HG02885 (cell line): ENCODE results near the gene CCNT1.
A peak's percentile ranks its signal among the peaks of the same experiment; 100 is the strongest.
"Not testable (repeated sequence)": the region's sequence is repeated elsewhere in the genome, so short reads cannot be mapped to it uniquely, and the experiment has no call there.

Experiments
- ATAC-seq: cut with Tn5 transposase; IDR thresholded peaks from one replicate; pipeline ENCODE4 v1.9.1; 2021; ENCODE audit warnings: mild to moderate bottlenecking; ENCODE audit not compliant: unreplicated experiment, poor library complexity

The CCNT1 gene

DNA sequence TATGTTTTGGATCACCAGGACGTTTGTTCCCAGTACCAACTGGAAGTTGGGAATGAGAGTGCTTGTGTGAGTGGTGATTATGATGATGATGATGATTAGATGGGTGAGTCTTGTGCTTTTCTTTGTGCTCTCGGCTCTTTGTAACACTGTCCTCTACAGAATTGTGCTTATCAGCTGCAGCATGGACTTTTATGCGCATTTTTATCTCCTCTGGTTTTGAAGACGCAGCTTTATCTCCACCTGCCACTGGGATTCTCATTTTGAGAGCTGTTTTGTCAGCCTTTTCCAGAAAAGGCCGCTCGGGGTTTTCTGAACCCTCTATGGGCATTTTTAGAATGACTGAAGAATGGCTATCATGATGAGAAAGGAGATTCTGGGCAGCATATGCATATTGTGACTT, 22.9 kb downstream of the CCNT1 start:
- no peak for ATAC-seq

DNA sequence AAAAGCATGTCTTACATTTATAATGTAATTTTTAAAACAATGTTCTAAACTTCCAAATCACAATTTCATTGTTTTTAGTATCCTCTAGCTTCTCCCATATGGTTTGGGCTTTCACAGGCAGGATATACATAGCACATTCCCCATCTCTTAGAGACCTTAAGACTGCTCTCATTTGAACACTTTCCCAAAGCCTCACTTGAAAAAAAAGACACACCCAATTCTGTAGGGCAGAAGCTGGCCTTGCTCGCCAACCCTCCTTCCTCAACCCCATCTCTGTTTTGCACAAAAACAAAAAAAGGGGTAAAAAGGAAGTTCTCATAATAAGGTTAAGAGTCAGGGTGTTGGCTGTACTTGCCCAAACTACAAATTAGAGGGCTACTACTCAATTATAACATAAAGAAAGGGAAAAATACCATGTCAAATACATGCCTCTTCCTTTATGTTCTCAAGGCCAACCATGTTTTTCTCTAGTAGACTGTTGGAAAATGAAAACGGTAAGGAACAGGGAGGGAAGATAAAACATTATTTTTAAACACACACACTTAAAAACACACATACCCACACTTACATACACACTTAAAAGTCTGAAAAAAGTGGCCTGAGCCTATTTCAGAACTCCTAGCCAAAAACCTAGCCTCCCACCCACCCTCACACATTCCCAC, 24.6 kb downstream of the CCNT1 start:
- ATAC-seq: no peak

DNA sequence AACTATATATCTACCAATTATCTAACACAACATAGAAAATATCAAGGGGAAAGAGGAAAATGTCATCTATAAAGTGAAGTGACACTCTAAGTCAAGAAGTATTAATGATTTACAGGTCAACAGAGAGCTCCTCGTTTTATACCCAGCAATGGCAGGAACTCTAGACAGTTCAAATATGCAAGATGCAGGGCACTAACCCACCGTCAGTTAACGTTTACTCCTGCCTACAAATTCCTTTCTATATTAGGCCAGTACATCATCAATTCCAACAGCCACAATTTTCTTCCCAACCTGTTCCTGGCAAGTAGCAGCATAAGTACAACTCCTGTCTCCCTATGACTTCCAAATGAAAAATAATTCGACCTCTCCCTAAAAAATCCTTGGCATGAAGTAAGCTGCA, 25.5 kb downstream of the CCNT1 start:
- ATAC-seq: no peak

DNA sequence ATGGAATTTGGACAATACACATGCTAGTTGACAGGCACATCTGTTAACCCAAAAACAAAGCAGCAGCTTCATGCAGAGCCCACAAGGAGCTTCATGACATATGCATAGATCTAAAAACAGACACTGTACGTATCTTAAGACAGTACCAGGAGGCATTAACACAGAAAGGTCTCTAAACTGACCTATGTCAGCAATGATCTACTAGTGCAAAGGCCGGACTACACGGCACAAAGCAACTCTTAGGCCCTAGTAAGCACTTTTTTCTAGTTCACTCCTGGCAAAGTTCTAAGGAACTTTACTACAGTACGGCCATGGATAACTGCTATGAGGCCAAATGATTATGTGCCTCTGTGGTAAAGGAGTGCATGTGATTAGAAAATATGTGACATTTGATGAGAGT, 26.1 kb downstream of the CCNT1 start:
- ATAC-seq: no peak

DNA sequence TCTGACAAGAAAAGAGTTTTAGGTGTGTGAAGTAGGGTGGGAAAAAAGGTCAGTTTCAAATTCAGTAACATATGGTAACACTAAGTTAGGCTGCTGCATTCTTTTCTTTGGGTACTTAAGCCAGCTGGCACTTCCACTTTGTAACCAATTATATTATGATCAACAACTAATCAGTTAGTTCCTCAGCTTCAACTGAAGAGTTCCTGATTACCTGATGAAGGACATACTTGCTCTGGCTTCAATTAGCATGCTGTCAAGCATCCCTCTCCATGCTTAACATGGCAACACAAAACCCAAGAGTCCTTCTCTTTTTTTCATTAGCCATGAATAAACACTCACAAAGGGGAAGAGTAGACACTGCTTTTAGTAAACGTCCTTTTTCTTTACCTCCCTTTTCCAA, 27.7 kb downstream of the CCNT1 start:
- ATAC-seq: no peak

DNA sequence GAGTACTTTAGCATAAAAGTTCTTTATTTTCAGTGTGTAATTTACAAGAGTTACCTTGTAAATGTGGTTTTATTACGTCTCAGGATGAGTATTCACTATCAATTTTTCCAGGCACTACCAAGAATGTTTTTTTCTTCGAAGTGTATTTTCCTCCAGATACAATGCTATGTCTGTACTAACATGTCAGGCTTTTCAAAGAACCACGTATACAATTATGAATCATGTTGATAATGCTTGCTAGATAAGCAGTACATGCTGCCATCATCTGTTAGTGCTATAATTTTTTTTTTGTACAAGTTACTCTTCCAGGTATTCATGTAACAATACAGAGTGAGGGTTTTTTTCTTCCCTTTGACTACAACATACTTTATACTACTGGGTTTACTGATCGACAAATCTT, 28.9 kb downstream of the CCNT1 start:
- ATAC-seq: no peak

DNA sequence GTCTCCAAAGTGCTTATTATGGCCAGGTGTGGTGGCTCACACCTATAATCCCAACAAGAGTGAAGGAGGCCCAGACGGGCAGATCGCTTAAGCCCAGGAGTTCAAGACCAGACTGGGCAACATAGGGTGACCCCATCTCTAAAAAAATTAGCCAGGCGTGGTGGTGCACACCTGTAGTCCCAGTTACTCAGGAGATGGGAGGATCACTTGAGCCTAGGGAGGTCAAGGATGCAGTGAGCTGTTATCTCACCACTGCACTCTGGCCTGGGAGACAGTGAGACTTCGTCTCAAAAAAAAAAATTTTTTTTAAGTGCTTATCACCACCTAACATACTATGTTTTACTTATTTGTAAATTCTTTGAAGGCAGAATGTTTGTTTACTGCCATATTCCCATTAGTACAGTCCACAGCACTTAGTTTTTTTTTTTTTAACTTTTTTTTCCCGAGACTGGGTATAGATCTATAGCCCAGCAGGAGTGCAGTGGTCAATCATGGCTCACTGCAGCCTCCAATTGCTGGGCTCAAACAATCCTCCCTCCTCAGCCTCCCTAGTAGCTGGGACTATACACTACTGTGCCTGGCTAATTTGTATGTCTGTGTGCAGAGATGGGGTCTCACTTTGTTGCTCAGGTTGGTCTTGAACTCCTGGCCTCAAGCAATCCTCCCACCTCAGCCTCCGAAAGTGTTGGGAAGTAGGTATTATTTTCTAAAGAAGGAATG, 29.7 kb downstream of the CCNT1 start:
- ATAC-seq: no peak

DNA sequence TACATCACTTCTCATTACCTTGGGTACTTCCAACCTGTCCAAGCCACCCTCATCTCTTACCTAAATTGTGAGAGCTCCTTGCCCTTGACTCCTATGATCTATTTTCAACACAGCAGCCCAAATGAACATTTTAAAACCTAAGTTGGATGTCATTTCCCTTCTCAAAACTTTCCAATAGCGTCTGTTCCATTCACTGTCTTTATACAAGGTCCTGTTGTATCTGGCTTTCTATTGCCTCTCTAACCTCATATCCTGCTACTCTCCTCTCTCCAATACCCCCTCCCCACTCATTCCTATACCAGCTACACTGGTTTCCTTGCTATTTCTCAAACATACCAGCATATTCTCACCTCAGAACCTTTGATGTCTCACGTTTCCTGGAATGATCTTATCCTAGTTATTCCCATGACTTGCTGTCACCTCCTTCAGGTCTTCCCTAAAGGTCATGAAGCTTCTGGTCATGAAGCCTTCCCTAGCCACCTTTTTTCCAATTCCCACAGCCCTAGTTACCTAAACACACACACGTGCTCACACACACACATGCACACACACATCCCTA, 30.4 kb downstream of the CCNT1 start:
- ATAC-seq: no peak

DNA sequence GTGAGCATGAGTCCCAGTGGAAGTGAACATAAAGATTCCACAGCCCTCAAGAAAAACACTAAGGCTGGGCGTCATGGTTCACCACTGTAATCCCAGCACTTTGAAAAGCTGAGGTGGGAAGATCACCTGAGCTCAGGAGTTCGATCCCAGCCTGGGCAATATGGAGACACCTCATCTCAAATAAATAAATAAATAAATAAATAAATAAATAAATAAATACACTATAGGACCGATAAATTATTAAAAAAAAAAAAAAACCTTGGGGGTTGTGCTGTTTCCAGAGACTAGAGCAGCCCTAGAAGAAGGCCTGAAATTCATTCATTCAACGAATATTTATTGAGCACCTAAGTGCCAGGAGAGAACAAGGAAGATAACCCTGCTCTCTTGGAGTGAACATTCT, 33.0 kb downstream of the CCNT1 start:
- no peak for ATAC-seq

DNA sequence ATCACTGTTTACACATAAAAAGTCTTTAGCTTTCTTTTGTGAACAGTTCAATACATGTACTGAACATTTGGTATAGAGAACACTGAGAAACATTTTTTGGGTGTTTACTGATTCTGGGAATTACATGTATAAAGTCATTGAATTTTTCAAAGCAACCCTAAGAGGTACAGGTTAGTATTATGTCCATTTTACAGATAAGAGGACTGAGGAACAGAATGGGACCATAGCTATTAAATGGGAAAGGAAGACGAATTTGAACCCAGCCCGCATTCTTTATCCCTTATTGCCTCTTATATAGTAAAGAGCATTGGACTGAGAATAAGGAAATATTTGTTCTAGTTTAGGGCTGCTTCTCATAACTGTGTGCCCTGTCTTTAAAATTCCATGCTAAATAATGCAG, 33.6 kb downstream of the CCNT1 start:
- ATAC-seq: no peak

DNA sequence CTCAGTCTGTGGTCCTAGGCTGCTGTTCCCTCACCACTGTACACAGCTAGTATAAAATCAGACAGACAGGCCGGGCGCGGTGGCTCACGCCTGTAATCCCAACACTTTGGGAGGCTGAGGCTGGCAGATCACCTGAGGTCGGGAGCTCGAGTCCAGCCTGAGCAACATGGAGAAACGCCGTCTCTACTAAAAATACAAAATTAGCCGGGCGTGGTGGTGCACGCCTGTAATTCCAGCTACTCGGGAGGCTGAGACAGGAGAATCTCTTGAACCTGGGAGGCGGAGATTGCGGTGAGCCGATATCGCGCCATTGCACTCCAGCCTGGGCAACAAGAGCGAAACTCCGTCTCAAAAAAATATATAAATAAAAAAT, 34.0 kb downstream of the CCNT1 start:
- ATAC-seq: not testable (repeated sequence)

DNA sequence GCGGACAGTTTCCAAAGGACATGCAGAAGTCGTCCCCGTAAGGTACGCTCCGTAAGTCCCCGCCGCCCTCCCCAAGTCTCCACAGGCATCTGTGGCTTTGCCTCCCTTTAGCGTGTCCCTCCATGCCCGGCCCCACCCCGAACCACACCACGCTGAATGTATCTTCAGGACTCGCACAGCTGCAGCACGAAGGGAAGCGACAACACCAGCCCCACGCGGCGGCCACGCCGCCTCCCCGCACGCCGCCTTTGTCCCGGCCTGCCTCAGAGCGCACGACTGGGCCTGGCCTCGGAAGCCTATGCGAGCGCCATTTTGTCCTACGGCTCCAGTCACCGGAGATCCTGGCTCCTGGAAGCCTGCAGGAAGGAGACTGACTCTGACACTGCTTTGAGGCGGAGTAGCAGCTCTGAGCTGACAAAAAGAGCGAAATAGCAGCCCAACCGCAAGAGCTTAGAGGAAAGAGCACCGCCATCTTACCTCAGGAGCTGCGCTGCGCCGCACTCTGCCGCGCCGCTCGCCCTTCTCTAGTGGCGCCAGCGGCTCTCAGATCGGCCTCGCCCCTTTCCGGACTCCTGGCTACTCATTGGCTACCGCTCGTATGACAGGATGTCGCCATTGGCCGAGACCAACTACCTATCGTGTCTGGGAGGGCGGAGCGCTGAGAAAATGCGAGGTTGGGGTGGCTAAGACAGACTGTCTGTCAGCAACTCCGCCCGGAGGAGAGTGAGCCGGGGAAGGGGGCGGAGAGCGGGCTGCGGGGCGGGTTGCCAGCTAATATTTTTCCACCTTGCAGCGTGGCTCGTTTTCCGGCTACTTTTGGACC, 34.6 kb downstream of the CCNT1 start, which contains the start of gene KANSL2:
TSS of gene KANSL2 (minus strand) at position 529 of the 823 bp plus-strand sequence. CDS start 606 bp downstream, outside the sequence.
- peak; percentile 99 for ATAC-seq

DNA sequence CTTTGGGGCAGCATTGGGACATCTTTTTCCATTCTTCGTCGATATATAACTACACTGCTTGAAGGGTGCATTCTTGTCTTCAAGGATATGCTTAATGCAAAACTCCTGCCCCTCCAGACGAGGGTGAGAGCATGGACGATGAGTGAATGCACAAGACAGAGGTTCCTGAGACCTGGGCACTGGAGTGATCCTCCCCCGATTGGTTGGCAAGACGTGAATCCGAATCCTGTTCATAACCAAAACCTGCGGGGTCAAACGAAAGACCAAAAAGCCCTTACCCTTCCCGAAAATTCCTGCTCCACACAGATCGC, 35.2 kb downstream of the CCNT1 start:
- no peak for ATAC-seq

DNA sequence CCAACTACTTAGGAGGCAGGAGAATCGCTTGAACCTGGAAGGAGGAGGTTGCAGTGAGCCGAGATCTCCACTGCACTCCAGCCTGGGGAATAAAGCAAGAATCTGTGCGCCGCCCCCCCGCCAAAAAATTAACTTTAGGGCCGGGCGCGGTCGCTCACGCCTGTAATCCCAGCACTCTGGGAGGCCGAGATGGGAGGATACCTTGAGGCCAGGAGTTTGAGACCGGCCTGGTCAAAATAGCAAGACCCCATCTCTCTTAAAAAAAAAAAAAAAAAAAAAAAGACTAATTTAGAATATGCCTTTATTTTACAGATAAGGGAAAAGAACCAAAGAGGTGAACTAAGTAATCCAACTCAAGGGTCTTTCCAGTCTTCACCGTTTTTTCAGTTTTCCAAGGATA, 35.6 kb downstream of the CCNT1 start:
- ATAC-seq: no peak

DNA sequence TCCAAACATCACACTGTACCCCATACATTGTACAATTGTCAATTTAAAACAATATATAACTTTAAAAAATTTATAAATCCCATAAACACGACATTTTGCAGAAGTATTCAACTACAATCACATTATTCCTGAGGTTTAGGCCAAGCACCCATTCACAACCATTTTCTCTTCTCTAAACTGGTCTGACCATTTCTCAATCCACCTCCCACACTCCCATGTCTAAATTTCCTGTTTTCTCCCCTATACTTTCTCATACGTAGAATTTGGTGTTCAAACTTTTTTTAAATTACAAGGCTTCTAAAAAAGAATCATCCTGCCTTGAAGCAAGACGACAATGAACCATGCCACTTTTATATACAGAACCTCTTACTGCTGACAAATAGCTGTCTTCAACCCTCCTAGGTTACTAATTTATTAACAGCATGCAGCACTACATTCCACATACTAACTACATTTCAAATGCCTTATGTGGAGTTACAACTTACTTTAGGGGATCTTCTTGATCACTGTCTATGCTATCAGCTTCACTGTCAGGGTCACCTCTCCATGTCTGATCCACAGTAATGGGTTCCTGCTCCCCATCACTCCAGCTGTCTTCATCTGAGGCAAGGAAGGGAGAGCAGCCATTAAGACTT, 37.8 kb downstream of the CCNT1 start:
- no peak for ATAC-seq

DNA sequence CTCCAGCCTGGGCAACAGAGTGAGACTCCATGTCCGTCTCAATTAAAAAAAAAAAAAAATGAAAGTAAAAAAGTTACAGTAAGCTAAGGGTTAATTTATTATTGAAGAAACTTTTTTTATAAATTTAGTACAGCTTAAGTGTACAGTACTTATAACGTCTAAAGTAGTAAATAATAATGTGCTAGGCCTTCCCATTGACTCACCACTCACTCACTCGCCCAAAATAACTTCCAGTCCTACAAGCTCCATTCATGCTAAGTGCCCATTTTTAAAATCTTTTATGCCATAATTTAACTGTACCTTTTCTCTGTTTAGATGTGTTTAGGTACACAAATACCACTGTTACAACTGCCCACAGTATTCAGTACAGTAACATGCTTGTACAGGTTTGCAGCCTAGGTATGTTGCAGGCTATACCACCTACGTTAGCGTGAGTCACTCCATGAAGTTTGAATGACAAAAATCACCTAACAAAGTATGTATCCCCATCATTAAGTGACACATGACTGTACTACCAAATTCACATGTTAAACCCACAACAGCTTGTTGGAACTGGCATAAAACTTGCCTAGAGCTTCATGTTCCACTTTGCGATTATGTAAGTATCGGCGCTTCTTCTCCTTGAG, 45.2 kb downstream of the CCNT1 start:
- no peak for ATAC-seq

DNA sequence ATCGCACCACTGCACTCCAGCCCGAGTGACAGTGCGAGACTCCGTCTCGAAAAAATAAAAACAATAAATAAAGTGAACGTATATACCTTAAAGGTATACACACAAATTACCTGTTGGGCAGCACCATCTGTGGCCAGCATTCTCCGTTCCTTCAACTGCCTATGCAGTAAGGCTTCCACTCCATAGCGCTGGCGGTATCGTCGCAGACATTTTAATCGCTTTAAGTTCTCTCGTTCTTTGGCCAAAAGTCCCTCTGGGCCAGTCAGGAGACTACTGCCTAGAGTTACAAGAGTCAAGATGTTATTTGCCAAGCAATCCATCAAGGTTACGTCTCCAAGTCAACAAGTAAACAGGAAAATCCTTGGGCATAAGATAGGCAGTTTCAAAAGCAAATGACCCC, 47.5 kb downstream of the CCNT1 start:
- ATAC-seq: no peak

DNA sequence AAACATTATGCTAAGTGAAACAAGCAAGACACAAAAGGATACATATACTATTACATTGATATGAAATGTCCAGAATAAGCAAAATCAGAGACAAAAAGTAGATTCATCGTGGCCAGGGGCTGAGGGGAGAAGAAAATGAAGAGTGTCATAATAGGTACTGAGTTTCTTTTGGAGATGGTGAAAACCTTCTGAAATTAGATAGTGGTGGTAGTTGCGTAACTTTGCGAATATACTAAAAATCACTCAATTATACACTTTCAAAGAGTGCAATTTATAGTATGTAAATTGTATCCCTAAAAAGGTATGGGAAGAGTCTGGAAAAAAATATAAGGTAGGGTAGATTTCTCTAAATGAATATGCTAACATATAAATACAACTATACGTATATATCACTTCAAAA, 56.6 kb downstream of the CCNT1 start:
- ATAC-seq: no peak

DNA sequence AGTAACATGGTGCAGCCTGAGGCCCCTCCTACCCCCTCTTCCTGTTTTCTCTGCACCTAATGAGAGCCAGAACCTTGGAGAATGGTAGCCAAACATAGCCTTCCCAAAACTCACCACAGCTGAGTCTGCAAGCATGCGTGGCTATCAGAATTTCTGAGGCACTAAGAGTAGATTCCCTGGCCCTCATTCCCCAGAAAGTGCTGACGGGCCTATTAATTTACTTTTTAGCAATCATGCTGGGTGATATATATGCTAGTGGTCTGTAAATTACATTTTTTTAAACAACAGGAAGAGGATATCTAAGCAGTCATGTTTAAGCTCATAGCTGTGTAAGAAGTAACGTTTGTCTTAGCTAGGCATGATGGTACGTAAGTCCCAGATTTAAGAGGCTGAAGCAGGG, 64.8 kb downstream of the CCNT1 start:
- no peak for ATAC-seq

DNA sequence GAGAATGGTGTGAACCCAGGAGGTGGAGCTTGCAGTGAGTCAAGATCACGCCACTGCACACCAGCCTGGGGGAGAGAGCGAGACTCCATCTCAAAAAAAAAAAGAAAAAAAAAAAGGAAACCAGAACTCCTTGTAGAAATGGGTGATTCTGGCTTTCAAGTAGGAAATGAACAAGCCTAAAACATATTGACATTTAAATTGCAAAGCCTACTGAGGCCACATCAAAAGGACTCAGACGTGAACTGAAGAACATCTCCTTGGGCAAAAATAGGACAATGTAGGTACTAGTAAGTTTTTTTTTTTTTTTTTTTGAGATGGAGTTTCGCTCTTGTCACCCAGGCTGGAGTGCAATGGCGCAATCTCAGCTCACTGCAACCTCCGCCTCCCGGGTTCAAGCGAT, 71.2 kb downstream of the CCNT1 start:
- ATAC-seq: not testable (repeated sequence)
